IgD-negative memory B cell (primary cell): Measurements from ENCODE around the gene RERE. TPM values are rescaled to one million over a fixed set of nuclear protein-coding genes. Genes with fewer than 3 reads are reported as not detected.

Experiments used
- H3K27ac Mint-ChIP-seq, 3 donors: one replicate each; pipeline ENCODE4 v1.8.0; 2020 to 2022; ENCODE audit warnings: mild to moderate bottlenecking in 3 of 3, mixed read lengths in 3 of 3, moderate library complexity in 1 of 3
- H3K27me3 Mint-ChIP-seq: one replicate; pipeline ENCODE4 v1.8.0; 2021; ENCODE audit warnings: mixed read lengths
- H3K36me3 Mint-ChIP-seq: one replicate; pipeline ENCODE4 v1.8.0; 2020; ENCODE audit warnings: mild to moderate bottlenecking, mixed read lengths
- H3K4me1 Mint-ChIP-seq, 3 donors: one replicate each; pipeline ENCODE4 v1.8.0; 2020 to 2022; ENCODE audit warnings: mixed read lengths in 3 of 3, mild to moderate bottlenecking in 1 of 3
- H3K4me3 Mint-ChIP-seq, 4 donors: one replicate each; pipeline ENCODE4 v1.8.0; 2020 to 2022; ENCODE audit warnings: mild to moderate bottlenecking in 4 of 4, mixed read lengths in 4 of 4, moderate library complexity in 3 of 4
- H3K9me3 Mint-ChIP-seq, 3 donors: one replicate each; pipeline ENCODE4 v1.8.0; 2020 to 2021; ENCODE audit warnings: mixed read lengths in 3 of 3, mild to moderate bottlenecking in 1 of 3
- polyA plus RNA-seq: library from polyadenylated mRNA; unstranded; fragments of 300-500 nt; fragmentation: Illumina TruSeq; gene quantifications from one replicate; pipeline ENCODE4 v1.2.3, GENCODE V29; 2021

Gene RERE
- polyA plus RNA-seq, 1 donor from 2014 or later, result 24.9 TPM

- Mint-ChIP-seq H3K4me1 (peaks cover 28 to 48% (median 33%) of the 10 kb centered on the region in 3 donors), H3K9me3 (no peaks in the 10 kb centered on the region), H3K27ac (peak overlapping the region; percentile 81 to 95 (median 95)), H3K4me3 (peak overlapping the region in 2 of 4 donors; percentile 11 to 65), H3K27me3 (no peaks in the 10 kb centered on the region), H3K36me3 (peaks cover 5% of the 10 kb centered on the region)
Observed at GRCh38 chr1:8562881-8563865, 254.3 kb downstream of the RERE start.

GRCh38 chr1:8562222-8562621 is 255.2 kb downstream of the RERE start:
- Mint-ChIP-seq H3K4me3 (peak overlapping the region in 2 of 4 donors; percentile 11 to 64), H3K9me3 (no peaks in the 10 kb centered on the region), H3K4me1 (peaks cover 28 to 40% (median 33%) of the 10 kb centered on the region in 3 donors), H3K27ac (peak overlapping the region; percentile 81 to 95 (median 95)), H3K27me3 (no peaks in the 10 kb centered on the region), H3K36me3 (peaks cover 6% of the 10 kb centered on the region)

- peaks cover 28 to 36% (median 33%) of the 10 kb centered on the region in 3 donors for H3K4me1 Mint-ChIP-seq
Observed at GRCh38 chr1:8560611-8561544, 256.6 kb downstream of the RERE start.

GRCh38 chr1:8560035-8560434 is 257.4 kb downstream of the RERE start:
- Mint-ChIP-seq H3K4me1 (peaks cover 28 to 40% (median 35%) of the 10 kb centered on the region in 3 donors), H3K27ac (peak overlapping the region in 2 of 3 donors; percentile 59 to 69), H3K9me3 (no peaks in the 10 kb centered on the region), H3K36me3 (peaks cover 10% of the 10 kb centered on the region), H3K4me3 (no peak overlapping the region), H3K27me3 (no peaks in the 10 kb centered on the region)

More at GRCh38 chr1:8560611-8561544, 256.6 kb downstream of the RERE start:
- peak overlapping the region in 2 of 4 donors; percentile 21 to 60 for H3K4me3 Mint-ChIP-seq
- no peaks in the 10 kb centered on the region for H3K9me3 Mint-ChIP-seq
- H3K27me3 Mint-ChIP-seq, result no peaks in the 10 kb centered on the region
- peaks cover 7% of the 10 kb centered on the region for H3K36me3 Mint-ChIP-seq
- peak overlapping the region in 1 of 3 donors; percentile 59 for H3K27ac Mint-ChIP-seq

- H3K27ac Mint-ChIP-seq, result no peak overlapping the region
- H3K4me1 Mint-ChIP-seq, result peaks cover 8 to 14% (median 8%) of the 10 kb centered on the region in 3 donors
- H3K9me3 Mint-ChIP-seq, result no peaks in the 10 kb centered on the region
- H3K27me3 Mint-ChIP-seq, result no peaks in the 10 kb centered on the region
- H3K4me3 Mint-ChIP-seq, result no peak overlapping the region
- H3K36me3 Mint-ChIP-seq, result peaks cover 10% of the 10 kb centered on the region
Observed at GRCh38 chr1:8555582-8555981, 261.9 kb downstream of the RERE start.

GRCh38 chr1:8554956-8555534 is 262.4 kb downstream of the RERE start:
- peak overlapping the region in 1 of 4 donors; percentile 28 for H3K4me3 Mint-ChIP-seq
- peaks cover 5 to 14% (median 7%) of the 10 kb centered on the region in 3 donors for H3K4me1 Mint-ChIP-seq
- H3K27ac Mint-ChIP-seq, result peak overlapping the region in 1 of 3 donors; percentile 16
- peaks cover 12% of the 10 kb centered on the region for H3K36me3 Mint-ChIP-seq
- H3K27me3 Mint-ChIP-seq, result no peaks in the 10 kb centered on the region
- H3K9me3 Mint-ChIP-seq, result no peaks in the 10 kb centered on the region

- no peak overlapping the region for H3K27ac Mint-ChIP-seq
- peak overlapping the region in 1 of 4 donors; percentile 25 for H3K4me3 Mint-ChIP-seq
- peaks cover 8 to 25% (median 14%) of the 10 kb centered on the region in 3 donors for H3K4me1 Mint-ChIP-seq
Observed at GRCh38 chr1:8552820-8553397, 264.5 kb downstream of the RERE start.

GRCh38 chr1:8551613-8552489 is 265.6 kb downstream of the RERE start:
- Mint-ChIP-seq H3K27me3 (no peaks in the 10 kb centered on the region), H3K36me3 (peaks cover 12% of the 10 kb centered on the region), H3K27ac (no peak overlapping the region), H3K9me3 (no peaks in the 10 kb centered on the region), H3K4me3 (no peak overlapping the region), H3K4me1 (peaks cover 10 to 30% (median 18%) of the 10 kb centered on the region in 3 donors)

More at GRCh38 chr1:8552820-8553397, 264.5 kb downstream of the RERE start:
- H3K27me3 Mint-ChIP-seq, result no peaks in the 10 kb centered on the region
- peaks cover 13% of the 10 kb centered on the region for H3K36me3 Mint-ChIP-seq
- H3K9me3 Mint-ChIP-seq, result no peaks in the 10 kb centered on the region

GRCh38 chr1:8551057-8551456 is 266.4 kb downstream of the RERE start:
- peaks cover 10% of the 10 kb centered on the region for H3K36me3 Mint-ChIP-seq
- H3K4me3 Mint-ChIP-seq, result no peak overlapping the region
- H3K27ac Mint-ChIP-seq, result no peak overlapping the region
- no peaks in the 10 kb centered on the region for H3K27me3 Mint-ChIP-seq
- no peaks in the 10 kb centered on the region for H3K9me3 Mint-ChIP-seq
- peaks cover 12 to 34% (median 20%) of the 10 kb centered on the region in 3 donors for H3K4me1 Mint-ChIP-seq

- Mint-ChIP-seq H3K4me1 (peaks cover 15 to 39% (median 25%) of the 10 kb centered on the region in 3 donors), H3K27ac (no peak overlapping the region), H3K4me3 (no peak overlapping the region), H3K27me3 (no peaks in the 10 kb centered on the region), H3K9me3 (peaks cover 0 to 8% (median 2%) of the 10 kb centered on the region in 3 donors), H3K36me3 (peaks cover 13% of the 10 kb centered on the region)
Observed at GRCh38 chr1:8547791-8548190, 269.6 kb downstream of the RERE start.

GRCh38 chr1:8545078-8545477 is 272.4 kb downstream of the RERE start:
- Mint-ChIP-seq H3K9me3 (peaks cover 0 to 8% (median 2%) of the 10 kb centered on the region in 3 donors), H3K27ac (peak overlapping the region; percentile 32 to 93 (median 37)), H3K27me3 (no peaks in the 10 kb centered on the region), H3K4me3 (peak overlapping the region in 2 of 4 donors; percentile 79 to 85), H3K4me1 (peaks cover 15 to 38% (median 27%) of the 10 kb centered on the region in 3 donors), H3K36me3 (peaks cover 12% of the 10 kb centered on the region)

GRCh38 chr1:8544644-8545043 is 272.8 kb downstream of the RERE start:
- Mint-ChIP-seq H3K4me1 (peaks cover 17 to 37% (median 27%) of the 10 kb centered on the region in 3 donors), H3K27ac (peak overlapping the region; percentile 32 to 93 (median 37)), H3K27me3 (no peaks in the 10 kb centered on the region), H3K9me3 (peaks cover 0 to 8% (median 2%) of the 10 kb centered on the region in 3 donors), H3K36me3 (peaks cover 10% of the 10 kb centered on the region), H3K4me3 (no peak overlapping the region)

- no peak overlapping the region for H3K27ac Mint-ChIP-seq
- H3K36me3 Mint-ChIP-seq, result peaks cover 10% of the 10 kb centered on the region
- no peaks in the 10 kb centered on the region for H3K27me3 Mint-ChIP-seq
- peaks cover 0 to 8% (median 2%) of the 10 kb centered on the region in 3 donors for H3K9me3 Mint-ChIP-seq
- H3K4me1 Mint-ChIP-seq, result peaks cover 21 to 41% (median 31%) of the 10 kb centered on the region in 3 donors
- H3K4me3 Mint-ChIP-seq, result peak overlapping the region in 1 of 4 donors; percentile 14
Observed at GRCh38 chr1:8543965-8544364, 273.5 kb downstream of the RERE start.
